ENCODE measurements around the gene DCAF8. TPM values are rescaled to one million over a fixed set of nuclear protein-coding genes. Genes with fewer than 3 reads are reported as not detected.

The DCAF8 gene
- total RNA-seq, 1 experiment from 2014 or later, result 143 TPM

DNA sequence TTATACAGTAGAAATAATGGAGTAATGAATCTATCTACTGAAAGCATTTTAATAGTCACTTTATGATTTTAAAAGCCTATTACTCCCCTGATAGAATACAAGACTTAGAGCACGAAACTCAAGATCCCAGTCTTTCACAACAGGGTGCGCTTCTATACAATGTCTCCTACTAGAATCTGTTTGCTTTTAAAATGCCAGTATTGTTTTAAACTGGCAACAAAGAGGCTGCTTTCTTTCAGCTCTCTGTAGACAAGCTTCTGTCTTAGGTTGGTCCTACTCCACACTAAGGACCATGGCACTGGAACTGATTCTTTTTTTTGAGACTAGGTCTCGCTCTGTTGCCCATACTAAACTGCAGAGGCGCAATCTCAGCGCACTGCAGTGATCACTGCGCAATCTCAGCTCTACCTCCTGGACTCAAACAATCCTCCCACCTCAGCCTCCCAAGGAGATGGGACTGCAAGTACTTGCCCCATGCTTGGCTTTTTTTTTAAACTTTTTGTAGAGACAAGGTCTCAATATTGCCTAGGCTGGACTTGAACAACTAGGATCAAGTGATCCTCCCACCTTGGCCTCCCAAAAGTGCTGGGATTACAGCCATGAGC lies 4.8 kb downstream of the DCAF8 start (continued):
- no peak for TF ChIP-seq NFE2L1 (CRISPR knock-in tag; IDR thresholded peaks at IDR 0.05)
- TF ChIP-seq, protein P1, sequence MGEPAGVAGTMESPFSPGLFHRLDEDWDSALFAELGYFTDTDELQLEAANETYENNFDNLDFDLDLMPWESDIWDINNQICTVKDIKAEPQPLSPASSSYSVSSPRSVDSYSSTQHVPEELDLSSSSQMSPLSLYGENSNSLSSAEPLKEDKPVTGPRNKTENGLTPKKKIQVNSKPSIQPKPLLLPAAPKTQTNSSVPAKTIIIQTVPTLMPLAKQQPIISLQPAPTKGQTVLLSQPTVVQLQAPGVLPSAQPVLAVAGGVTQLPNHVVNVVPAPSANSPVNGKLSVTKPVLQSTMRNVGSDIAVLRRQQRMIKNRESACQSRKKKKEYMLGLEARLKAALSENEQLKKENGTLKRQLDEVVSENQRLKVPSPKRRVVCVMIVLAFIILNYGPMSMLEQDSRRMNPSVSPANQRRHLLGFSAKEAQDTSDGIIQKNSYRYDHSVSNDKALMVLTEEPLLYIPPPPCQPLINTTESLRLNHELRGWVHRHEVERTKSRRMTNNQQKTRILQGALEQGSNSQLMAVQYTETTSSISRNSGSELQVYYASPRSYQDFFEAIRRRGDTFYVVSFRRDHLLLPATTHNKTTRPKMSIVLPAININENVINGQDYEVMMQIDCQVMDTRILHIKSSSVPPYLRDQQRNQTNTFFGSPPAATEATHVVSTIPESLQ (CRISPR knock-in tag; IDR thresholded peaks at IDR 0.05), result no peak

- no peaks in the 10 kb centered on the region for H3K27me3 Mint-ChIP-seq (ENCODE audit: low read depth)
- peaks cover 12% of the 10 kb centered on the region for H3K36me3 Mint-ChIP-seq
- TF ChIP-seq SMAD4 (CRISPR knock-in tag; IDR thresholded peaks at IDR 0.05) (no peak), HMGXB4 (CRISPR knock-in tag; IDR thresholded peaks at IDR 0.05) (no peak), NR2C2 (CRISPR knock-in tag; IDR thresholded peaks at IDR 0.05) (no peak), NFE2L1 (CRISPR knock-in tag; IDR thresholded peaks at IDR 0.05) (no peak), TP53 (CRISPR knock-in tag; IDR thresholded peaks at IDR 0.05) (no peak), SMAD3 (CRISPR knock-in tag; IDR thresholded peaks at IDR 0.05; ENCODE audit: borderline replicate concordance) (no peak), SP1 (CRISPR knock-in tag; conservative IDR thresholded peaks at IDR 0.05) (no peak), ATF2 (CRISPR knock-in tag; IDR thresholded peaks at IDR 0.05; ENCODE audit: borderline replicate concordance, low read depth) (no peak), MYBL2 (CRISPR knock-in tag; IDR thresholded peaks at IDR 0.05) (no peak), ZBTB43 (CRISPR knock-in tag; IDR thresholded peaks at IDR 0.05) (no peak)
- TF ChIP-seq, protein P2, sequence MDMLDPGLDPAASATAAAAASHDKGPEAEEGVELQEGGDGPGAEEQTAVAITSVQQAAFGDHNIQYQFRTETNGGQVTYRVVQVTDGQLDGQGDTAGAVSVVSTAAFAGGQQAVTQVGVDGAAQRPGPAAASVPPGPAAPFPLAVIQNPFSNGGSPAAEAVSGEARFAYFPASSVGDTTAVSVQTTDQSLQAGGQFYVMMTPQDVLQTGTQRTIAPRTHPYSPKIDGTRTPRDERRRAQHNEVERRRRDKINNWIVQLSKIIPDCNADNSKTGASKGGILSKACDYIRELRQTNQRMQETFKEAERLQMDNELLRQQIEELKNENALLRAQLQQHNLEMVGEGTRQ (CRISPR knock-in tag; IDR thresholded peaks at IDR 0.05), result no peak
- TF ChIP-seq, protein P3, sequence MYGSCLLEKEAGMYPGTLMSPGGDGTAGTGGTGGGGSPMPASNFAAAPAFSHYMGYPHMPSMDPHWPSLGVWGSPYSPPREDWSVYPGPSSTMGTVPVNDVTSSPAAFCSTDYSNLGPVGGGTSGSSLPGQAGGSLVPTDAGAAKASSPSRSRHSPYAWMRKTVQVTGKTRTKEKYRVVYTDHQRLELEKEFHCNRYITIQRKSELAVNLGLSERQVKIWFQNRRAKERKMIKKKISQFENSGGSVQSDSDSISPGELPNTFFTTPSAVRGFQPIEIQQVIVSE (CRISPR knock-in tag; IDR thresholded peaks at IDR 0.05; ENCODE audit: borderline replicate concordance), result no peak
- TF ChIP-seq, protein P4, sequence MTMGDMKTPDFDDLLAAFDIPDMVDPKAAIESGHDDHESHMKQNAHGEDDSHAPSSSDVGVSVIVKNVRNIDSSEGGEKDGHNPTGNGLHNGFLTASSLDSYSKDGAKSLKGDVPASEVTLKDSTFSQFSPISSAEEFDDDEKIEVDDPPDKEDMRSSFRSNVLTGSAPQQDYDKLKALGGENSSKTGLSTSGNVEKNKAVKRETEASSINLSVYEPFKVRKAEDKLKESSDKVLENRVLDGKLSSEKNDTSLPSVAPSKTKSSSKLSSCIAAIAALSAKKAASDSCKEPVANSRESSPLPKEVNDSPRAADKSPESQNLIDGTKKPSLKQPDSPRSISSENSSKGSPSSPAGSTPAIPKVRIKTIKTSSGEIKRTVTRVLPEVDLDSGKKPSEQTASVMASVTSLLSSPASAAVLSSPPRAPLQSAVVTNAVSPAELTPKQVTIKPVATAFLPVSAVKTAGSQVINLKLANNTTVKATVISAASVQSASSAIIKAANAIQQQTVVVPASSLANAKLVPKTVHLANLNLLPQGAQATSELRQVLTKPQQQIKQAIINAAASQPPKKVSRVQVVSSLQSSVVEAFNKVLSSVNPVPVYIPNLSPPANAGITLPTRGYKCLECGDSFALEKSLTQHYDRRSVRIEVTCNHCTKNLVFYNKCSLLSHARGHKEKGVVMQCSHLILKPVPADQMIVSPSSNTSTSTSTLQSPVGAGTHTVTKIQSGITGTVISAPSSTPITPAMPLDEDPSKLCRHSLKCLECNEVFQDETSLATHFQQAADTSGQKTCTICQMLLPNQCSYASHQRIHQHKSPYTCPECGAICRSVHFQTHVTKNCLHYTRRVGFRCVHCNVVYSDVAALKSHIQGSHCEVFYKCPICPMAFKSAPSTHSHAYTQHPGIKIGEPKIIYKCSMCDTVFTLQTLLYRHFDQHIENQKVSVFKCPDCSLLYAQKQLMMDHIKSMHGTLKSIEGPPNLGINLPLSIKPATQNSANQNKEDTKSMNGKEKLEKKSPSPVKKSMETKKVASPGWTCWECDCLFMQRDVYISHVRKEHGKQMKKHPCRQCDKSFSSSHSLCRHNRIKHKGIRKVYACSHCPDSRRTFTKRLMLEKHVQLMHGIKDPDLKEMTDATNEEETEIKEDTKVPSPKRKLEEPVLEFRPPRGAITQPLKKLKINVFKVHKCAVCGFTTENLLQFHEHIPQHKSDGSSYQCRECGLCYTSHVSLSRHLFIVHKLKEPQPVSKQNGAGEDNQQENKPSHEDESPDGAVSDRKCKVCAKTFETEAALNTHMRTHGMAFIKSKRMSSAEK (CRISPR knock-in tag; IDR thresholded peaks at IDR 0.05; ENCODE audit: borderline replicate concordance), result no peak
- TF ChIP-seq, protein P5, sequence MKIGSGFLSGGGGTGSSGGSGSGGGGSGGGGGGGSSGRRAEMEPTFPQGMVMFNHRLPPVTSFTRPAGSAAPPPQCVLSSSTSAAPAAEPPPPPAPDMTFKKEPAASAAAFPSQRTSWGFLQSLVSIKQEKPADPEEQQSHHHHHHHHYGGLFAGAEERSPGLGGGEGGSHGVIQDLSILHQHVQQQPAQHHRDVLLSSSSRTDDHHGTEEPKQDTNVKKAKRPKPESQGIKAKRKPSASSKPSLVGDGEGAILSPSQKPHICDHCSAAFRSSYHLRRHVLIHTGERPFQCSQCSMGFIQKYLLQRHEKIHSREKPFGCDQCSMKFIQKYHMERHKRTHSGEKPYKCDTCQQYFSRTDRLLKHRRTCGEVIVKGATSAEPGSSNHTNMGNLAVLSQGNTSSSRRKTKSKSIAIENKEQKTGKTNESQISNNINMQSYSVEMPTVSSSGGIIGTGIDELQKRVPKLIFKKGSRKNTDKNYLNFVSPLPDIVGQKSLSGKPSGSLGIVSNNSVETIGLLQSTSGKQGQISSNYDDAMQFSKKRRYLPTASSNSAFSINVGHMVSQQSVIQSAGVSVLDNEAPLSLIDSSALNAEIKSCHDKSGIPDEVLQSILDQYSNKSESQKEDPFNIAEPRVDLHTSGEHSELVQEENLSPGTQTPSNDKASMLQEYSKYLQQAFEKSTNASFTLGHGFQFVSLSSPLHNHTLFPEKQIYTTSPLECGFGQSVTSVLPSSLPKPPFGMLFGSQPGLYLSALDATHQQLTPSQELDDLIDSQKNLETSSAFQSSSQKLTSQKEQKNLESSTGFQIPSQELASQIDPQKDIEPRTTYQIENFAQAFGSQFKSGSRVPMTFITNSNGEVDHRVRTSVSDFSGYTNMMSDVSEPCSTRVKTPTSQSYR (CRISPR knock-in tag; IDR thresholded peaks at IDR 0.05), result no peak
- ChIA-PET POLR2A (no interaction called here), CTCF (interaction anchor here (0.5 to 1.0 kb wide), 2 partner anchors 35 to 138 kb away, joined by 3 to 5 read pairs; no protein-coding TSS in a partner anchor)
- DNase-seq (ENCODE audit: low spot score) (no peak), ATAC-seq (no peak)
- H3K4me1 Mint-ChIP-seq, result peaks cover 35% of the 10 kb centered on the region
- H3K9me3 Mint-ChIP-seq, result no peaks in the 10 kb centered on the region
- H3K27ac Mint-ChIP-seq, result no peak overlapping the region
- H3K4me3 Mint-ChIP-seq, result no peak overlapping the region
Observed at GRCh38 chr1:160256396-160257046, 5.8 kb downstream of the DCAF8 start.

Data from WTC11 (cell line).